NCI-H2107 (cell line): ENCODE measurements around the gene GNAI1.
A peak's percentile ranks its signal among the peaks of the same experiment; 100 is the strongest.
"Not testable (repeated sequence)": the region's sequence is repeated elsewhere in the genome, so short reads cannot be mapped to it uniquely, and the experiment has no call there.

Source experiments
- DNase-seq: peaks from one replicate; lab custom pipeline; 2025; lab: John Stamatoyannopoulos, UW

Gene GNAI1

GRCh38 chr7:80132594-80132993 is 2.0 kb upstream of the GNAI1 start:
- DNase-seq: no peak

GRCh38 chr7:80133361-80134114 is 1.1 kb upstream of the GNAI1 start:
- DNase-seq: no peak

- DNase-seq: peak; percentile 54
These were observed 506 bp upstream of the GNAI1 start for GRCh38 chr7:80134115-80134535.

- DNase-seq: peak; percentile 14
These were observed 876 bp downstream of the GNAI1 start for GRCh38 chr7:80135309-80136104.

- DNase-seq: no peak
These were observed 1.8 kb downstream of the GNAI1 start for GRCh38 chr7:80136261-80137055.

- no peak for DNase-seq
These were observed 2.8 kb downstream of the GNAI1 start for GRCh38 chr7:80137410-80137809.

GRCh38 chr7:80139236-80139635 is 4.6 kb downstream of the GNAI1 start:
- DNase-seq: no peak

- no peak for DNase-seq
These were observed 5.8 kb downstream of the GNAI1 start for GRCh38 chr7:80140388-80140787.

- no peak for DNase-seq
These were observed 6.7 kb downstream of the GNAI1 start for GRCh38 chr7:80141376-80141775.

GRCh38 chr7:80142853-80143580 is 8.4 kb downstream of the GNAI1 start:
- no peak for DNase-seq

GRCh38 chr7:80145780-80146422 is 11.3 kb downstream of the GNAI1 start:
- no peak for DNase-seq

- DNase-seq: no peak
These were observed 12.0 kb downstream of the GNAI1 start for GRCh38 chr7:80146545-80147182.

GRCh38 chr7:80147543-80148391 is 13.1 kb downstream of the GNAI1 start:
- DNase-seq: no peak

- DNase-seq: no peak
These were observed 16.1 kb downstream of the GNAI1 start for GRCh38 chr7:80150611-80151273.

GRCh38 chr7:80151274-80151665 is 16.6 kb downstream of the GNAI1 start:
- no peak for DNase-seq

- no peak for DNase-seq
These were observed 18.8 kb downstream of the GNAI1 start for GRCh38 chr7:80153446-80153845.

GRCh38 chr7:80154656-80155333 is 20.2 kb downstream of the GNAI1 start:
- DNase-seq: no peak

GRCh38 chr7:80155374-80155773 is 20.7 kb downstream of the GNAI1 start:
- no peak for DNase-seq

- DNase-seq: not testable (repeated sequence)
These were observed 23.1 kb downstream of the GNAI1 start for GRCh38 chr7:80157770-80158169.
